Activated CD4-positive, alpha-beta T cell treated with anti-CD3 and anti-CD28 coated beads for 48 hours (primary cell): ENCODE results near the gene RASSF9.

Experiments used
- DNase-seq: peaks from one replicate; pipeline ENCODE4 v3.0.0-alpha.2; 2020

The RASSF9 gene

DNA sequence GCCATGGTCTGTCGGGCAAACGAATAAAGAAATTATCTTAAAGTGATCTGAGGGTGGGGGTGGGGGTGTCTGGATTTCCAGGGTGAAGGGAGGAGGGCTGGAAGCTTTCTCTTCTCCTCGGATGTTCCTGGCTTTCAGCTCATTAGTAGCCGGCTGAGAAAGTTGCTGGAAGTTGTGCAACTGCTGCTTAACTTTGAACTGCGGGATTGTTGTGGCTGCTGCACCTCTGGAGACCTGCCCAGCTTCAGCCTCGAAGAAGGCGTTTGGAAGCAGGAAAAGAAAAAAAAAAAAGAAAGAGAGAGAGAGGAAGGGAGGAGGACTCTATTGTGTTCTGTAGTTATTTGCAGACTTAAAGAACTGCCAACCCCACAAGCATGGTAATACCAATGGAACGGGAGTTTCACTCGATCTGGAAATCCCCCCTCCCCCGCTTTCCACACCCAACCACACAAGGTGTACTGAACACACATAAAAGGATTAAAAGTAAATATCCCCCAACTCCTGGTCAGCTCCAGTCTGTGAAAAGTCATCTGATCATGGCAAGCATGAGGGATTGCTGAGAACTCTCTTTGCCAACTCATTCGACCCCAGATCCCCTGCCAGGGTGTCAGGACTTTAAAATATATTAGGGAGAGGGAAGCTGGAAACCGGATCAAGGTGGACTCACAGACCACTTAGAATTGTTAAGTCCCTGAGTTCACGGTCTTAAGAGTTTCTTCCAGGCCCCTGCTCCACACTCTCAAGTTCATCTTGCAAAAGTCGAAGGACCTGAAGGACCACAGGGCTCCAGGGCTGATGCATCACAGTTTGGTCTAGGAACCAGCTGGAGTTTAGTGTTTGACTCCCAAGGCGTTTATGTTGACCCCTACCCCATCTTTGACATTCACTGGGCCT lies at the start of gene RASSF9:
Gene RASSF9, minus strand, starts transcription at position 213 of the 894 bp plus-strand sequence. Its CDS starts 208 bp downstream, at position 5.
- DNase-seq = no peak

DNA sequence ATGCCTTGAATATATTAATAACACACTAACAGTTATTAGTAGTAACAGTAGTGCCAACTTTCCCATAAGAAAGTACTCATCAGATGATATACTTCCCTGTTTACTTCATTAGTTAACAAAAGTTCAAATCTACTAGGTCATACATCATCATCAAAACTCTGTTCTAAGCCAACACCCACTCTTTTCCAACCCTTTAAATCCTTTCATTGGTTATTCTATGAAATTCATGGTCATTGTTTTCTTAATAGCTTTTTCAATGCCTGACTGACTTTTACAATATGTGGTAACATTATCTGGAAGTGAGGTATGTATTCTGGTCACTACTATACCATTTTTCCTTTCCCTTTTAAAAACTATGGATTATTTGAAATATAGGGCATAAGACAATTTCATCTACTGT lies 47.6 kb upstream of the RASSF9 start:
- no peak for DNase-seq

- no peak for DNase-seq
These were observed 41.2 kb upstream of the RASSF9 start for GRCh38 chr12:85877459-85877858.

- no peak for DNase-seq
These were observed 37.8 kb upstream of the RASSF9 start, which contains the start of gene NTS for GRCh38 chr12:85874031-85874461. Gene NTS, plus strand, starts transcription at chr12:85874295. Its CDS starts 109 bp downstream, at chr12:85874404.

GRCh38 chr12:85872497-85873091 lies 36.4 kb upstream of the RASSF9 start:
- no peak for DNase-seq

DNA sequence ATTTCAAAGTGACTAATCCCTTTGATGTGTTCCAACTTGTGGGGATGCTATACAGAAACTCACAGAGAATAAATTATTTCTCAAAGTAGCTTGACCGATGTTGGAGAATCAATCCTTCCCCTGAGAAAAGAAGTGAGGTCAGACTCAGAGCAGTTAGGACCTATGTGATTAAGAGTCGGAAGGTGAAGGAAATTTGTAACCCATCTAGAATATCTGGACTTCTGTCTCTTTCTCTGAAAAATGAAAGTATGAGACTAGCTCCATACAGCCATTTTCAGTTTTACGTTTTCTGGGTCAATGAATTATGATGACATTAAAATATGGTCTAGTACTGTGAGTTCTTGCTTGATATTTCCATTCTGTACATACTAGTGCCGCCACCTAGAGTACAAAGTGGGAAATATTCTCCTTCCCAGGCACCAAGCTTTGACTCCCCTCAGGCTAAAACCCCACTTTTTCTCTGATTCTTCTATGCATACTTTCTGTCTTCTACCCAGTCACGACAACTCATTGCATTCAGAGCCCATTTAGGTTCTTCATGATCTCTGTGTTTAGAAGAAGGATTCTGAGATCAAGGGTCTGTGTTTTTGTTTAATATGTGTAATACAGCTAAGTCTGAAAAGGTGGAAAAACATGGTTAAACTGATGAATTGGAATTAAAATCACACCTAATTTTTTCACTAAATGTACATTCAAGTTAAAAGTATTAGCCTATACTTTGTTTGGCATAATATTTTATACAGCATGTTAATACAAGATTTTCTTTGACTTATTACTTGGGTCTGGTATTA lies 31.0 kb upstream of the RASSF9 start:
- DNase-seq = peak; percentile 12

GRCh38 chr12:85865890-85866289 lies 29.7 kb upstream of the RASSF9 start:
- DNase-seq = no peak

- DNase-seq = no peak
These were observed 20.8 kb upstream of the RASSF9 start for GRCh38 chr12:85856966-85857365.

GRCh38 chr12:85855305-85855704 lies 19.1 kb upstream of the RASSF9 start:
- no peak for DNase-seq

DNA sequence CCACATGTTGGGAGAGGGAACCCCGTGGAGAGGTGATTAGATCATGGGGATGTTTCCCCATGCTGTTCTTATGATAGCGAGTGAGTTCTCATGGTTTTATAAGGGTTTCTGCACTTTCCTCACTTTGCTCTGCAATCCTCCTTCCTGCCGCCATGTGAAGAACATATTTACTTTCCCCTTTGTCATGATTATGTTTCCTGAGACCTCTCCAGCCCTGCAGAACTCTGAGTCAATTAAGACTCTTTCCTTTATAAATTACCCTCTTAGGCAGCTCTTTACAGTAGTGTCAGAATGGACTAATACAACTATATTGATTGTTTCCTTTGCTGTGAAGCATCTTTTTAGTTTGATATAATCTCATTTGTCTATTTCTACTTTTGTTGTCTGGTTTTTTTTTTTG lies 13.1 kb upstream of the RASSF9 start:
- no peak for DNase-seq

GRCh38 chr12:85843606-85844310 lies 7.5 kb upstream of the RASSF9 start:
- DNase-seq = no peak

GRCh38 chr12:85835426-85836196 lies 598 bp downstream of the RASSF9 start:
- no peak for DNase-seq

- DNase-seq = no peak
These were observed 1.8 kb downstream of the RASSF9 start for GRCh38 chr12:85834378-85834777.

- DNase-seq = no peak
These were observed 2.6 kb downstream of the RASSF9 start for GRCh38 chr12:85833579-85833978.

DNA sequence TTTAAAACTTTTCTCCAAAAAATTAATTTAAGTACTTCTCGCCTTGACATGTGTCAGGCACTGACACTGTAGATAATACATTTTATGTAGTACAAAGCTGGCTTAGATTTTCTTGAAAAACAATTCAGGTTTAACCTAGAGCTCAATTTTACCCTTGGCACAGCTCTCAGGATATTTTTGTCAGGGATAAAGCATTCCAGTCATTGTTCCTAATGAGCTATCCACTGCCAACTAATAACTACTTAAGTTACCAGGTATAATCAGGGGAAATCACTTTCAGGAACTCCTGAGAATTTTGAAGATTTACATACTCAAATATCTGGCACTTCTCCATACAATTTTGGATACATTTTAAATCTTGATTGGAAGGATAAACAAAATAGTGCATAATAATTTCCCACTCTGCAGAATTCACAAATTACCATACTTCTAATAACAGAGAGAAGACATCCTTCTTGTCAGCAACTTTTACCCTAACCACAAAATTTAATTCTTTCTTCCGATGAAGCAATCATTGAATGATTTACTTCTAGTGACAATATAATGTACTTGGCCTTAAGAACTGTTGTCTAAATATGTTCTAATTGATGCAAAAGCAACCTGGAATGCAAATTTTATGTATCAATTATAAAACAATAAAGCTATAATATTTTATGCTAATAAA lies 4.8 kb downstream of the RASSF9 start:
- DNase-seq = no peak

DNA sequence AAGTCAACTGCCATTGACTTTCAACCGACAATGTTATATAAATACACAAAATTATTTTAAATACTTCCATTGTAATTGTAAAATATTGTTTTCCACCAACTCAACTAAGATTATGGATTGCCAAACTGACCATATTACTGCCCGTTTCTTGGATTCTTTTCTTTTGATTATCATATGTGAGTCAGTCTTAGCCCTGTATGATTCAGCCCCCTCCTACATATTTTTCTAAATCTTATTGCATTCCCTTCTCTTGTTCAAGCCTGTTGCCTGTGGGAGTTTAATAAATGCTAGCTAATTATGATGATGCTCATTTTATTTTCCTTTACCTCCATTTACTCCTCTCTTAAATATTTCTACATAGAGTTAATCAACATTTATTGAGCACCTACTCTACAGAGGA lies 6.8 kb downstream of the RASSF9 start:
- DNase-seq = no peak

GRCh38 chr12:85828576-85828975 lies 7.6 kb downstream of the RASSF9 start:
- no peak for DNase-seq

GRCh38 chr12:85825746-85826145 lies 10.5 kb downstream of the RASSF9 start:
- DNase-seq = no peak

GRCh38 chr12:85823436-85824180 lies 12.6 kb downstream of the RASSF9 start:
- no peak for DNase-seq

GRCh38 chr12:85821759-85822158 lies 14.4 kb downstream of the RASSF9 start:
- no peak for DNase-seq

DNA sequence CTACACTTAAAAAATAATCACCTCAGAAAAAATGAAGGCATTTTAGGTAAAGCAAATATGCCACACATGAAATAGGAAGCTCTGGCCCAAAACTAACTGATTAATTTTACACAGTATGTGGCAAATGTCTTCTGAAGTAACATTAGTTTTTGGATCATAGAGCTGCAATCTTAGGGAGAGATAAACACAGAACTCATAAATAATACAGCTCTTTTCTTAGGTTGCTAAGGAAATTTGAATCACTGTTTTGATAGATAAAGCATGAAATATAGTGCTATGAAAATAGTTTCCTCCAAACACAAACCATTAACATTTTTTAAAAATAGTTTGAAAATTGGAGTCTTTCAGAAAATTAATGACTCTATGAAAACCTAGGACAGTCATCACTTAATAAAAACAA lies 15.0 kb downstream of the RASSF9 start:
- DNase-seq = no peak
